PFSK-1 (cell line): ENCODE data around the gene MAB21L3.

ENCODE experiments used
- TAF1 ChIP-seq: IDR thresholded peaks from 2 replicates; pipeline ENCODE4 v1.6.1; 2012; ENCODE audit warnings: low read length, control low read depth, borderline replicate concordance; ENCODE audit not compliant: insufficient read depth
- TF ChIP-seq, protein P1 (sequence below), 2 experiments: IDR thresholded peaks; 2 replicates each; pipeline versions ENCODE4 v1.6.1 to v1.8.0; 2011 to 2012; ENCODE audit warnings: low read depth in 2 of 2, low read length in 2 of 2, control low read depth in 1 of 2, inconsistent platforms in 1 of 2, mild to moderate bottlenecking in 1 of 2, moderate library complexity in 1 of 2; ENCODE audit not compliant: insufficient read depth in 1 of 2

DNA sequence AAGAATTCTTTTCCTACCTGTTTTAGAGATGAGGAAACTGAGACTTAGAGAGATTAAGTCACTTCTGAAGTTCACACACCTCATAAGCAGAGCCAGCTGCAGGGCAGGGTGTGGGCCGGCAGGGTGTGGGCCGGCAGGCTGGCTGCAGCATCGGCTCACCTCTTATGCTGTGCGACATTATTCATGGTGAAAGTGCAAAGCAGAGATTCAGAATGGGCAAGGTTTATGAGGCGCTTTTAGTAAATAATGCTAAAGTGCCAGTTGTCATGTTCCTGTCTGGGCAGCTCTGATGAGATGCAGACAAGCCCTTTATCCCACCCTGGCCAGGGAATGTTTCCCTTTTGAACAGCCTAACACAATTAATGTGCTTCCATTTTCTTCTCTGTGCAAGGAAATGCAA, 14.6 kb downstream of the MAB21L3 start:
- no peak for TF ChIP-seq TAF1
- TF ChIP-seq, protein P1, sequence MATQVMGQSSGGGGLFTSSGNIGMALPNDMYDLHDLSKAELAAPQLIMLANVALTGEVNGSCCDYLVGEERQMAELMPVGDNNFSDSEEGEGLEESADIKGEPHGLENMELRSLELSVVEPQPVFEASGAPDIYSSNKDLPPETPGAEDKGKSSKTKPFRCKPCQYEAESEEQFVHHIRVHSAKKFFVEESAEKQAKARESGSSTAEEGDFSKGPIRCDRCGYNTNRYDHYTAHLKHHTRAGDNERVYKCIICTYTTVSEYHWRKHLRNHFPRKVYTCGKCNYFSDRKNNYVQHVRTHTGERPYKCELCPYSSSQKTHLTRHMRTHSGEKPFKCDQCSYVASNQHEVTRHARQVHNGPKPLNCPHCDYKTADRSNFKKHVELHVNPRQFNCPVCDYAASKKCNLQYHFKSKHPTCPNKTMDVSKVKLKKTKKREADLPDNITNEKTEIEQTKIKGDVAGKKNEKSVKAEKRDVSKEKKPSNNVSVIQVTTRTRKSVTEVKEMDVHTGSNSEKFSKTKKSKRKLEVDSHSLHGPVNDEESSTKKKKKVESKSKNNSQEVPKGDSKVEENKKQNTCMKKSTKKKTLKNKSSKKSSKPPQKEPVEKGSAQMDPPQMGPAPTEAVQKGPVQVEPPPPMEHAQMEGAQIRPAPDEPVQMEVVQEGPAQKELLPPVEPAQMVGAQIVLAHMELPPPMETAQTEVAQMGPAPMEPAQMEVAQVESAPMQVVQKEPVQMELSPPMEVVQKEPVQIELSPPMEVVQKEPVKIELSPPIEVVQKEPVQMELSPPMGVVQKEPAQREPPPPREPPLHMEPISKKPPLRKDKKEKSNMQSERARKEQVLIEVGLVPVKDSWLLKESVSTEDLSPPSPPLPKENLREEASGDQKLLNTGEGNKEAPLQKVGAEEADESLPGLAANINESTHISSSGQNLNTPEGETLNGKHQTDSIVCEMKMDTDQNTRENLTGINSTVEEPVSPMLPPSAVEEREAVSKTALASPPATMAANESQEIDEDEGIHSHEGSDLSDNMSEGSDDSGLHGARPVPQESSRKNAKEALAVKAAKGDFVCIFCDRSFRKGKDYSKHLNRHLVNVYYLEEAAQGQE (IDR thresholded peaks at IDR 0.05; ENCODE audit: insufficient read depth in 1 of 2, low read depth in 2 of 2, low read length in 2 of 2) = no peak
